ENCODE measurements around the gene KNCN.
A peak's percentile ranks its signal among the peaks of the same experiment; 100 is the strongest.

The KNCN gene

GRCh38 chr1:46526691-46527291 is 24.7 kb downstream of the KNCN start (continued):
- TF ChIP-seq ZNF114 (tag by site-specific recombination; IDR thresholded peaks at IDR 0.05) (no peak), ZNF837 (tag by site-specific recombination; IDR thresholded peaks at IDR 0.05) (no peak), EGR2 (tag by site-specific recombination; IDR thresholded peaks at IDR 0.05; ENCODE audit: low read depth) (peak; percentile 56), ZNF747 (tag by site-specific recombination; IDR thresholded peaks at IDR 0.05) (no peak), TCF7L2 (IDR thresholded peaks at IDR 0.05; ENCODE audit: borderline replicate concordance, low read depth, low read length) (no peak), ZFHX2 (tag by site-specific recombination; conservative IDR thresholded peaks at IDR 0.05) (peak; percentile 56), ZNF26 (tag by site-specific recombination; IDR thresholded peaks at IDR 0.05) (no peak)
- TF ChIP-seq, protein P1, sequence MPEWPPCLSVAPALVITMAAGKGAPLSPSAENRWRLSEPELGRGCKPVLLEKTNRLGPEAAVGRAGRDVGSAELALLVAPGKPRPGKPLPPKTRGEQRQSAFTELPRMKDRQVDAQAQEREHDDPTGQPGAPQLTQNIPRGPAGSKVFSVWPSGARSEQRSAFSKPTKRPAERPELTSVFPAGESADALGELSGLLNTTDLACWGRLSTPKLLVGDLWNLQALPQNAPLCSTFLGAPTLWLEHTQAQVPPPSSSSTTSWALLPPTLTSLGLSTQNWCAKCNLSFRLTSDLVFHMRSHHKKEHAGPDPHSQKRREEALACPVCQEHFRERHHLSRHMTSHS (tag by site-specific recombination; IDR thresholded peaks at IDR 0.05), result no peak
- TF ChIP-seq, protein P2, sequence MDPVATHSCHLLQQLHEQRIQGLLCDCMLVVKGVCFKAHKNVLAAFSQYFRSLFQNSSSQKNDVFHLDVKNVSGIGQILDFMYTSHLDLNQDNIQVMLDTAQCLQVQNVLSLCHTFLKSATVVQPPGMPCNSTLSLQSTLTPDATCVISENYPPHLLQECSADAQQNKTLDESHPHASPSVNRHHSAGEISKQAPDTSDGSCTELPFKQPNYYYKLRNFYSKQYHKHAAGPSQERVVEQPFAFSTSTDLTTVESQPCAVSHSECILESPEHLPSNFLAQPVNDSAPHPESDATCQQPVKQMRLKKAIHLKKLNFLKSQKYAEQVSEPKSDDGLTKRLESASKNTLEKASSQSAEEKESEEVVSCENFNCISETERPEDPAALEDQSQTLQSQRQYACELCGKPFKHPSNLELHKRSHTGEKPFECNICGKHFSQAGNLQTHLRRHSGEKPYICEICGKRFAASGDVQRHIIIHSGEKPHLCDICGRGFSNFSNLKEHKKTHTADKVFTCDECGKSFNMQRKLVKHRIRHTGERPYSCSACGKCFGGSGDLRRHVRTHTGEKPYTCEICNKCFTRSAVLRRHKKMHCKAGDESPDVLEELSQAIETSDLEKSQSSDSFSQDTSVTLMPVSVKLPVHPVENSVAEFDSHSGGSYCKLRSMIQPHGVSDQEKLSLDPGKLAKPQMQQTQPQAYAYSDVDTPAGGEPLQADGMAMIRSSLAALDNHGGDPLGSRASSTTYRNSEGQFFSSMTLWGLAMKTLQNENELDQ (tag by site-specific recombination; IDR thresholded peaks at IDR 0.05; ENCODE audit: low read depth), result no peak

DNA sequence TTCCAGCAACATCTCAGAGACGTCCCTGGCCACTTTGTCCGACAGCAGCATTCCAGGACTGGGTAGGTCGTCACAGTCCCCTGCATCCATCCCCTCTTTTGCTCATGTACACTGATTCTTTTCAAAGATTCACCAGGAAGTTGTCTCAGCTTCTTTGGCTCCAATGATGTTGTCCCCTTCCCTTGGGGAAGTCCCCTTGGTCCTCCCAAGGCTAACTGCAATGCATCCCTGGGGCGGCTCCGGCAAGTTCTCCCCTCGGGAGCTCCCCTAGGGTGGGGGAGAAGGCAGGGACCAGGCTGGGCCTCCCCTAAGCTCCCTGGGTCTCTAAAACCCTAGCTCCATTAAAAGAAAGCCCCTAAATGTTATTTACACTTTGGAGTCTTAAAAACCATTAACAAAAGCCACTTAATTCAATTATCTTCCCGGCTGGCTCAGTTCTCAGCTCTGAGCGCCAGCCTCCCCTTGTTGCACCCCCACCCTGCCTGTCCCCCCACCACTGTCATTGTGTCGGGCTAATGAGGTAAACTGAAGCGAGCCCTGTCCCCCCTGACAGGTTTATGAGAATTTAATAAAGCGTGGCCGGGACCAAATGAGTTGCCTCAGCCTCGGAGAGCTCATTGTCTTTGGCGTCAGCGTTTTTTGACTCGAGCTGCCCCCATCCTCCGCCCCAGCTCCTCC is 25.3 kb downstream of the KNCN start:
- no peaks in the 10 kb centered on the region for H3K9me3 ChIP-seq (ENCODE audit: control insufficient read depth, insufficient read depth, low read depth, low read length)
- H3K4me3 ChIP-seq (ENCODE audit: low read depth, low read length), result no peak overlapping the region
- CTCF ChIA-PET, result interaction anchor here (0.6 to 15.0 kb wide), 15 partner anchors 7 to 193 kb away, joined by 3 to 418 read pairs (median 8); partner anchors contain the start of gene DMBX1
- no peaks in the 10 kb centered on the region for H3K36me3 ChIP-seq (ENCODE audit: control insufficient read depth in 2 of 2, insufficient read depth in 1 of 2, low read length in 2 of 2)
- POLR2A ChIA-PET, result interaction anchor here (0.5 to 0.9 kb wide), 2 partner anchors 15 to 38 kb away, joined by 3 read pairs; no protein-coding TSS in a partner anchor
- no peak overlapping the region for H3K27ac ChIP-seq (ENCODE audit: extremely low read depth, low read depth, low read length)
- peaks cover 5% of the 10 kb centered on the region; the same call in 1 of the 2 replicates for H3K4me1 ChIP-seq (ENCODE audit: control insufficient read depth, insufficient read depth, low read length)
- TF ChIP-seq, protein P3, sequence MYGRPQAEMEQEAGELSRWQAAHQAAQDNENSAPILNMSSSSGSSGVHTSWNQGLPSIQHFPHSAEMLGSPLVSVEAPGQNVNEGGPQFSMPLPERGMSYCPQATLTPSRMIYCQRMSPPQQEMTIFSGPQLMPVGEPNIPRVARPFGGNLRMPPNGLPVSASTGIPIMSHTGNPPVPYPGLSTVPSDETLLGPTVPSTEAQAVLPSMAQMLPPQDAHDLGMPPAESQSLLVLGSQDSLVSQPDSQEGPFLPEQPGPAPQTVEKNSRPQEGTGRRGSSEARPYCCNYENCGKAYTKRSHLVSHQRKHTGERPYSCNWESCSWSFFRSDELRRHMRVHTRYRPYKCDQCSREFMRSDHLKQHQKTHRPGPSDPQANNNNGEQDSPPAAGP (tag by site-specific recombination; IDR thresholded peaks at IDR 0.05), result peak; percentile 72
- TF ChIP-seq ZBTB8A (tag by site-specific recombination; IDR thresholded peaks at IDR 0.05) (0 out of 2 replicates have a peak, but pooled peaks have one; percentile 26), BCL11B (tag by site-specific recombination; IDR thresholded peaks at IDR 0.05; ENCODE audit: low read depth) (no peak), GLIS1 (tag by site-specific recombination; IDR thresholded peaks at IDR 0.05) (peak; percentile 95), ZNF398 (tag by site-specific recombination; IDR thresholded peaks at IDR 0.05) (peak; percentile 82), PRDM6 (tag by site-specific recombination; IDR thresholded peaks at IDR 0.05) (no peak), WT1 (tag by site-specific recombination; IDR thresholded peaks at IDR 0.05) (peak; percentile 55)
- TF ChIP-seq, protein P4, sequence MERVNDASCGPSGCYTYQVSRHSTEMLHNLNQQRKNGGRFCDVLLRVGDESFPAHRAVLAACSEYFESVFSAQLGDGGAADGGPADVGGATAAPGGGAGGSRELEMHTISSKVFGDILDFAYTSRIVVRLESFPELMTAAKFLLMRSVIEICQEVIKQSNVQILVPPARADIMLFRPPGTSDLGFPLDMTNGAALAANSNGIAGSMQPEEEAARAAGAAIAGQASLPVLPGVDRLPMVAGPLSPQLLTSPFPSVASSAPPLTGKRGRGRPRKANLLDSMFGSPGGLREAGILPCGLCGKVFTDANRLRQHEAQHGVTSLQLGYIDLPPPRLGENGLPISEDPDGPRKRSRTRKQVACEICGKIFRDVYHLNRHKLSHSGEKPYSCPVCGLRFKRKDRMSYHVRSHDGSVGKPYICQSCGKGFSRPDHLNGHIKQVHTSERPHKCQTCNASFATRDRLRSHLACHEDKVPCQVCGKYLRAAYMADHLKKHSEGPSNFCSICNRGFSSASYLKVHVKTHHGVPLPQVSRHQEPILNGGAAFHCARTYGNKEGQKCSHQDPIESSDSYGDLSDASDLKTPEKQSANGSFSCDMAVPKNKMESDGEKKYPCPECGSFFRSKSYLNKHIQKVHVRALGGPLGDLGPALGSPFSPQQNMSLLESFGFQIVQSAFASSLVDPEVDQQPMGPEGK (tag by site-specific recombination; IDR thresholded peaks at IDR 0.05), result peak; percentile 48; the same call in 1 of the 2 replicates

Data from HEK293 (cell line).